ENCODE results near the gene NME7. TPM values are rescaled to one million over a fixed set of nuclear protein-coding genes. Genes with fewer than 3 reads are reported as not detected.
"Not testable (repeated sequence)": the region's sequence is repeated elsewhere in the genome, so short reads cannot be mapped to it uniquely, and the experiment has no call there.

The NME7 gene
- total RNA-seq, 1 donor from 2014 or later: 13.5 TPM

- no peak for ATAC-seq
Measured at GRCh38 chr1:169214598-169214997, 153.0 kb downstream of the NME7 start.

GRCh38 chr1:169212088-169212487, 155.5 kb downstream of the NME7 start:
- ATAC-seq: no peak

DNA sequence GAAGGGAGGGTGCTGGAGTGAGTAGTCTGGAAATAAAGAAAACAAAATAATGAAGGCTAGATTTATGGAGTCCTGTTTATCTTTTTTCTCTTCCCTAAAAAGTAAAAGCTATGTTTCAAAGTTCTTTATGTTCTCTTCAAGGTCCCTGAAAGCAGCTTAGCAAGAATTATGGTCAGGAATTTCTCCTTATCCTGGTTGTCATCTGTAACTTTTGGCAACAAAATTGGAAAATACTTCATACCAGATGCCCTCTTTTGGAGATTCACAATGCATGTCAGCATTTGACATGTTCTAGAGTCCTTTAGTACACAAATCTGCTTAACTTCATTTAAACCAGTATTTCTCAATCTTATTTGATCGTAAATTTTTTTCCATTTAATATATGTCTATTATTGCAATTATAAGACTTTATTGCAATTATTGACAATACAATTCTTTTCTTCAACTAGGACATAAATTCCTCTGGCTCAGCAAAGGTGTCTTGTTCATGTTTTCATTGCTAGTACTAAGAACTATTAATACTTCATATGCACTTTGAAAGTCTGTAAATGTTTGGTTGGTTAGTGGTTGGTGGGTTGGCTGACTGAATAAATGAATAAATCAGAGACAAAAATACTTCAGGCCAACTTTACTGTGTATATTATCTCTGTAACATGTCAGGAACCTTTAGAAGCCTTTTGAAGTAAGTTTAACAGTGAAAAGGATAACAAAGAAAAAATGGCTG, 159.6 kb downstream of the NME7 start:
- no peak for ATAC-seq

DNA sequence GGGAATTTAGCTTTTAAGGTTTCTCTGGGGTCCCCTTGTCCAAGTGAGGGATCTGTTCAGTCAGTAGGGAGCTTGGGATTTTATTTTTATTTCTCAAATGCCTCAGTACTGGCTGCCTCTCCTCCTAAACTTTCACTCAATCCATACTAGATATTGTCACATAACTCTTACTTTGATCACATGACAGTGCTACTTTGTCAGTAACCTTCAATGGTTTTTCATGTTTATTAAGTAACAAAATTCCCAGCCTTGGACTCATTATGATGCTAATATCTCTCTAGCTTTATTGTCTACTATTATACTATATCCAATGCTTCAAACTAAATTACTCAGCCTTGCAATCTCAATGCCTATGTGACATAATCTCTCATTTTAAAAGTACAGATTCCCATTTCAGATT, 163.4 kb downstream of the NME7 start:
- ATAC-seq: no peak

- ATAC-seq: no peak
Measured at GRCh38 chr1:169202791-169203665, 164.6 kb downstream of the NME7 start.

- ATAC-seq: no peak
Measured at GRCh38 chr1:169201084-169201619, 166.4 kb downstream of the NME7 start.

DNA sequence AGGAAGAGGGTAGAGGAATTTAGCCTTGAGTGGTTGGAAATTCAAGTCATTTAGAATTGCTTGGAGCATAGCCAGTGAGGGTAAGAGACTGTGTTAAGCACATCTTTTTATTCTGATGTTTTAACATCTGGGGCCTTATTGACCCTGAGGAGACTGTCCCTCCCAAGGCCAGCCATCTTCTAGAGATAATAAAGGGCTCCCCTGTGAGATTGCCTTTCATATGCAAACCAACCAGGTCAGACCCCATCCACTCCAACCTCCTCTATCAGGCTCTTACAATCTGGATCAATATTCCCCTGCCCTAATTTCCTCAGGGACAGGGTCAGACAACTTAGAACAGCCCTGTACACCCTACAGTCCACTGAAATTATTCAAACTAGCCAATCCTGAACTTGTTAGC, 167.3 kb downstream of the NME7 start:
- no peak for ATAC-seq

GRCh38 chr1:169196581-169196980, 171.0 kb downstream of the NME7 start:
- no peak for ATAC-seq

DNA sequence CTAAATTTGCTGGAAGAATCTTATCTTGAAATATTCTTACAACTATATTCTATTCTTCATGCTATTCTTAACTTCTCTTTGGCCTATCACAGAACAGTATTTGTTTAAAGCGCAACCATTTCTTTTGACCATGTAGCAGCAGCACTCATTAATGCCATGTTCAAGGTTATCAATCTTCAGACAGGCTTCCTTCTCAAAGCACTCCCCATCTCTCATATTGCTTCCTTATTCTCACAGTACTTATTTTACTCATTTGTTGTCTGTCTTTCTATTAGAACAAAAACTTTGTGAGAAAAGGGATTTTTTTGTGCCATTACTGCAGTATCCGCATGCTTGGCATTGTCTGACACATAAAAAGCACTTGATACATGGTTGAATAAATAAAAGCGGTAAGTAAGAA, 171.4 kb downstream of the NME7 start:
- ATAC-seq: no peak

DNA sequence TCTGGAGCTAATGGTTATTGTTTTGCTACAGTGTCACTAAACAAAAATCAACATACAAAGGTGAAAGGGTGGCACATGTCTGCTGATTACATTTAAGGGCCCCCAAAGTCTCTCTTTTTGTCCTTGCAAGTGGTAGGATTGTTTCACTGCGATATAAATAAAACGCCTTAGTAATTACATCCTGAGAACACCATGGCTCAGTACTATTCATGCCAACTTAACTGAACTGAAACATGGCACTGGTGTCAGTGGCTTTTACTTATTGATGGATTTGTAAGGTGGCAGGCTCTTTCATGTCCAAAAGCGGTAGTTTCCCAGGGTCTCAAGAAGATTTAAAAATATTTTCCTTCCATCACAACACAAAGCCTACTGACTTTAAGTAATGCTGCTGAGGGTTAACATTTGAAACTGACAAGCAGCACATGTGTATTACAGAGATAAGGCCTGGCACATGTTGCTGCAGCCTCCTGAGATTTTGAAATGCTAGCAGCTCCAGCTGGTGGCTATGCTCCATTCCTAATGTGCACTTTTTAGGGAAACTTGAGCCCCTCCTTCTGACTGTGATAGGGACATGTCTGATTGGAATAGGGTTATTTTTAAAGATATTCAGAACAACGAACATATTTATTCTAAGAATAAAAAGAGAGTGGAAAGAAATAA, 174.3 kb downstream of the NME7 start:
- ATAC-seq: no peak

DNA sequence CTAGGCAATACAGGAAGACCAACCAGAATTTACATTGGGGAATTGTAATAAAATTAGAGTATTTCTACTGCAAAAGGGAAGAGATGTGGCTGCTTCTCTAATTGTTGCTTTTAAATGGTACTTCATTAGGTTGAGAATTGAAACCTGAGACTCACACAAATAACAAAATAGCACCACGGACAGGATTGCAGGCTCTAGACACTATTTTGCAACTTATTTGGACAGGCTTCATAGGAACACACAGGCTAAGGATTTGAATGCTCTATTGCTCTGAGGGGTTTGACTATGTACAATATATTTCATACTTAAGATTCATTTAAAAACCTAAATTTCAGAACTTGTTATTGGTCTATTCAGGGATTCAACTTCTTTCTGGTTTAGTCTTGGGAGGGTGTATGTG, 181.5 kb downstream of the NME7 start:
- ATAC-seq: no peak

DNA sequence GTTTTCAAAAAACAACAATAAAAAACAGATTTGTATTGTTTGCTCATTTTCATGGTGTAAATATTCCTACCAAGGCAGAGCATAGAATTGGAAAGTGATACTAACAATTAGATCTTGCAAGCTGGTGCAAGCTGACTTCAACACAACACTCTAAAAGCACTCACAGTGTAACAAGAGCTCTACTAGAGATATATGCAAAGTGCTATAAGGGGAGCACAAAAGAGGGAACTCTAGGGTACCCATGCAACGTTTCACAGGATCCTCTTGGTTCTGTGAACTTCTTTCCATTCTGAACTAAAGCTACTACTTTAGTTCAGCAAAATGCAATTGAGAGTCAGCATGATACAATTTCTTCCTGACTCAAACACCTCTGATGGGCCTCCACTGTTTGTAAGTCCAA, 182.8 kb downstream of the NME7 start:
- ATAC-seq: no peak

DNA sequence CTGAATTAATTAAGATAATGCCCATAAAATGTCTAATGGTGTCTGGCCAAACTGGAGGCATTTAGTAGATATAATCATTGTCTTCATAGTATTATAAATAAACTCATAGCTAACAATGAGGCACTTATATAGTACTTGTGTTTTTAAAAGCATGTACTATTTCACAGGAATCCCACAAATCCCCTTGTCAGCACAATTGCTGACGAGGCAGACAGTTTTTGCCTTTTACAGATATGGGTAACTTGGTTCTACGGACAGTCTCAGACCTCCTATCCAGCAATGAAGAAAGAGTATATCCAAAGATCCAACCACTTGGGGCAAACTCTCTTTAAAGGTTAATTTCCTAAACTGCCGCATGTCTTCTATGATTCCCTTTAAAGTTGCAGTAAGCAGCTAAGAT, 187.4 kb downstream of the NME7 start:
- ATAC-seq: no peak

DNA sequence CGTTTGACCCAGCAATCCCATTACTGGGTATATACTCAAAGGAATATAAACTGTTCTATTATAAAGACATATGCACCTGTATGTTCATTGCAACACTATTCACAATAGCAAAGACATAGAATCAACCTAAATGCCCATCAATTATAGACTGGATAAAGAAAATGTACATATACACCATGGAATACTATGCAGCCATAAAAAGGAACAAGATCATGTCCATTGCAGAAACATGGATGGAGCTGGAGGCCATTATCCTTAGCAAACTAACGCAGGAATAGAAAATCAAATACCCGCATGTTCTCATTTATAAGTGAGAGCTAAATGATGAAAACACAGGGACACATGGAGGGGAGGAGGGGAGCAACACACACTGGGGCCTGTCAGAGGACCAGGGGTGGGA, 188.2 kb downstream of the NME7 start:
- ATAC-seq: not testable (repeated sequence)

DNA sequence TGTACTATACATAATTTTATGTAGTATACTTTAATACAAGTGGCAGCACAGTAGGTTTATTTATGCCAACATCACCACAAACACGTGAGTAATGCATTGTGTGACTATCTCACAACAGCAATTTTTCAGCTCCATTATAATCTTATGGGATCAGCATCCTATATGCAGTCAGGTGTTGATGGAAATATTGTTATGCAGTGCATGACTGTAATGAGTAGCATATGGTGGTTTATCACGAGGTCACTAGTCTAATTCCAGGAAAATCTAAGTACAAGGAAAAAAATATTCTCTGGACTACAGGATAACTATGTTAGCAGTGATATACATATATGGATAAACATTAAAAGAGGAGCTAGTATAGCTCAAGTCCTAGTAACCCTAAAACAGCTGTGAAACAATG, 192.1 kb downstream of the NME7 start:
- ATAC-seq: no peak

DNA sequence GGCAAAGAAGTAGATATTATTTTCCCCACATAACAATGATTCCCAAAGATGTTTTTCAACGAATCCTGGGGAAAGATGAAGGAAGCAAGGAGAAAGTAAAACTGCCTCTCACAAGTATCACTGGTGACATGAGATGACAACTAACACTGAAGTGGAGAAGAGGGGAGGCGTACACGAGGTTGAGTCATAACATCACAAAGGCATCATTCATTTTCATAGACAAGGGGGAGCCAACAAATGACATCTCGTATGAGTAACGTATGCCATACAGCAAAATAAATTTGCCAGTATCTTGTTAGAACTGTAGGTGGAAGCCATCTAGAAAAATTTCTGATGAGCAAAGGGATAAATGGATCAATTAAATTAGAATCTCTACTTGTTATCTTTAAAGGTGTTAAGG, 204.5 kb downstream of the NME7 start:
- ATAC-seq: no peak

DNA sequence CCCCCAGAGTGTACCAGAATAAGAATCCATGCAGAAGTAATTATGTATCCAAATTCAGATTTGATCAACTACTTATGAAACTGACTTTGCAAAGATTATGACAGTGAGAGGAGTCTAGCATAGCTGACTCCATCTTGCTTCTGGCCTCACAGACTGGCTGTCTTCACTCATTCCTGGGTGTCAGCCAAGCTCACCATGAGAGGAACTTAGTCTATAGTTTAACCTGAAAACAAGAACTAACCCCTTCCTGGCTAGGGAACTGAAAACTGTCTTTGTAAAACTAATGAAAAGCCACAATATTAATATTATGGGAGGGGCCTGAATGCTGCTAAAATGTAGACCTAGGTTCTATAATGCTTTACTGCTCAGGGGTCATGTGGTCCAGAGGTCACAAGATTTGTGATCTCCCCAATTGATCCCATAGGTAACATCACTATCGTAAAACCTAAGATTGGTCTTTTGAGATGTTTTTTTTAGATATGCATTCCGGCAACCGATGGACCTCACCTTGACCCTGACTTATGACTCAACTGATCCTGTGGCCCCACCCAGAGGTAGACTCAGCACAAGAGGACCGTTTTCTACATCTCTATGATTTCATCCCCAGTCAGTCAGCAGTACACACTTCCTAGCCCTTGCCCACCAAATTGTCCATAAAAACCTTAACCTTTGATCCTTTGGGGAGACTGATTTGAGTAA, 206.0 kb downstream of the NME7 start:
- ATAC-seq: peak; percentile 51

- ATAC-seq: no peak
Measured at GRCh38 chr1:169160845-169161495, 206.6 kb downstream of the NME7 start.

GRCh38 chr1:169156580-169156979, 211.0 kb downstream of the NME7 start:
- ATAC-seq: no peak

GRCh38 chr1:169155675-169156074, 211.9 kb downstream of the NME7 start:
- ATAC-seq: no peak

- ATAC-seq: peak; percentile 11
Measured at GRCh38 chr1:169151338-169151837, 216.2 kb downstream of the NME7 start.
